Measurements from ENCODE around the gene DIP2A.

Gene DIP2A

GRCh38 chr21:46600305-46600704 lies 141.6 kb downstream of the DIP2A start:
- no peak for DNase-seq

GRCh38 chr21:46600978-46601377 lies 142.3 kb downstream of the DIP2A start:
- no peak for DNase-seq

GRCh38 chr21:46603228-46603627 lies 144.5 kb downstream of the DIP2A start:
- DNase-seq = no peak

GRCh38 chr21:46604329-46604974 lies 145.8 kb downstream of the DIP2A start:
- DNase-seq = no peak

- DNase-seq = peak; percentile 11
These were observed 146.5 kb downstream of the DIP2A start, which contains the start of gene S100B for GRCh38 chr21:46604975-46605766. Gene S100B (minus strand): TSS chr21:46605082. CDS start chr21:46602415, 2,667 bp downstream.

- DNase-seq = peak; percentile 83
These were observed 147.2 kb downstream of the DIP2A start for GRCh38 chr21:46605767-46606426.

GRCh38 chr21:46606427-46606813 lies 147.7 kb downstream of the DIP2A start:
- no peak for DNase-seq

GRCh38 chr21:46607636-46608035 lies 148.9 kb downstream of the DIP2A start:
- no peak for DNase-seq

GRCh38 chr21:46608672-46609111 lies 150.0 kb downstream of the DIP2A start:
- DNase-seq = no peak

GRCh38 chr21:46610018-46610701 lies 151.5 kb downstream of the DIP2A start:
- DNase-seq = no peak

GRCh38 chr21:46613391-46613790 lies 154.7 kb downstream of the DIP2A start:
- no peak for DNase-seq

GRCh38 chr21:46616050-46616449 lies 157.4 kb downstream of the DIP2A start:
- no peak for DNase-seq

- no peak for DNase-seq
These were observed 158.0 kb downstream of the DIP2A start for GRCh38 chr21:46616656-46617055.

GRCh38 chr21:46617267-46618051 lies 158.8 kb downstream of the DIP2A start:
- no peak for DNase-seq

- DNase-seq = no peak
These were observed 160.2 kb downstream of the DIP2A start for GRCh38 chr21:46618738-46619379.
